WTC11 (cell line): Measurements from ENCODE around the gene STX2.

Experiments used
- FOXJ3 ChIP-seq: sonication (generic); formaldehyde crosslinking; IDR thresholded peaks from 2 replicates; pipeline ENCODE4 v1.9.0; 2021; ENCODE audit warnings: missing genetic modification reagents, mild to moderate bottlenecking, borderline replicate concordance
- FOXP1 ChIP-seq: sonication (generic); formaldehyde crosslinking; IDR thresholded peaks from 2 replicates; pipeline ENCODE4 v1.8.0; 2022; ENCODE audit warnings: missing genetic modification reagents, mild to moderate bottlenecking, moderate library complexity, borderline replicate concordance
- TF ChIP-seq, protein P1 (sequence below): fragments of 200-600 bp; IDR thresholded peaks from 2 replicates; pipeline ENCODE4 v1.8.0; 2022; ENCODE audit warnings: antibody characterized with exemption
- TF ChIP-seq, protein P2 (sequence below): fragments of 250-450 bp; sonication (Bioruptor Pico); conservative IDR thresholded peaks from 2 replicates; pipeline ENCODE4 v1.9.0; 2021; ENCODE audit warnings: mild to moderate bottlenecking

- TF ChIP-seq FOXP1 (CRISPR knock-in tag) (no peak), FOXJ3 (CRISPR knock-in tag) (no peak)
- TF ChIP-seq, protein P1, sequence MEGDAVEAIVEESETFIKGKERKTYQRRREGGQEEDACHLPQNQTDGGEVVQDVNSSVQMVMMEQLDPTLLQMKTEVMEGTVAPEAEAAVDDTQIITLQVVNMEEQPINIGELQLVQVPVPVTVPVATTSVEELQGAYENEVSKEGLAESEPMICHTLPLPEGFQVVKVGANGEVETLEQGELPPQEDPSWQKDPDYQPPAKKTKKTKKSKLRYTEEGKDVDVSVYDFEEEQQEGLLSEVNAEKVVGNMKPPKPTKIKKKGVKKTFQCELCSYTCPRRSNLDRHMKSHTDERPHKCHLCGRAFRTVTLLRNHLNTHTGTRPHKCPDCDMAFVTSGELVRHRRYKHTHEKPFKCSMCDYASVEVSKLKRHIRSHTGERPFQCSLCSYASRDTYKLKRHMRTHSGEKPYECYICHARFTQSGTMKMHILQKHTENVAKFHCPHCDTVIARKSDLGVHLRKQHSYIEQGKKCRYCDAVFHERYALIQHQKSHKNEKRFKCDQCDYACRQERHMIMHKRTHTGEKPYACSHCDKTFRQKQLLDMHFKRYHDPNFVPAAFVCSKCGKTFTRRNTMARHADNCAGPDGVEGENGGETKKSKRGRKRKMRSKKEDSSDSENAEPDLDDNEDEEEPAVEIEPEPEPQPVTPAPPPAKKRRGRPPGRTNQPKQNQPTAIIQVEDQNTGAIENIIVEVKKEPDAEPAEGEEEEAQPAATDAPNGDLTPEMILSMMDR: no peak
- TF ChIP-seq, protein P2, sequence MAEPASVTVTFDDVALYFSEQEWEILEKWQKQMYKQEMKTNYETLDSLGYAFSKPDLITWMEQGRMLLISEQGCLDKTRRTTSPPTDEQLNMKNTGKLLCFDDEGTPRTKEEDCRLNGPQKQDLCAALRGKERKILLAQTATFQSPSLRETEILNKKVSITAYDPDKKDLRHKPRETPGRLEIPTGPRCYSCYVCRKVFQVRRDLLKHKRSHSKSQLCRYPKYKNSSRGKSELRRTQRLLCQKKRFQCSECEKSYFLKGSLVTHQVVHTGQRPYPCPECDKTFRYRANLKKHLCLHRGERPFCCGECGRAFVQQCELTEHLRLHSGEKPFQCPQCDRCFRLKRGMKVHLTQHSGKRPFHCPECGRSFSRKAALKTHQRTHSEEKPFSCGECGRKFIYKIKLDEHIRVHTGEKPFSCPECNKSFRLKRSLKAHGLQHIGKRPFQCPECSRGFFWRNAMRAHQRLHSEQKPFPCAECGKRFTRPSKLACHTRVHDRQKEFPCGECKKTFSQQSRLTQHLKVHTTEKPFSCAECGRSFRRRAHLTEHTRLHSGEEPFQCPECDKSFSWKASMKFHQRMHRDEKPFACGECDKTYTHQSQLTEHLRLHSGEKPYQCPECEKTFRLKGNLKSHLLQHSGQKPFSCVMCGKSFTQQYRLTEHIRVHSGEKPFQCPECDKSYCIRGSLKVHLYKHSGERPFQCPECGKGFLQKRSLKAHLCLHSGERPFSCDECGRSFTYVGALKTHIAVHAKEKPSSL (CRISPR knock-in tag): no peak
Measured at GRCh38 chr12:130803702-130804101, 35.3 kb downstream of the STX2 start.
